ENCODE measurements around the gene UACA. TPM values are rescaled to one million over a fixed set of nuclear protein-coding genes. Genes with fewer than 3 reads are reported as not detected.

UACA gene
- total and polyA plus RNA-seq, 2 of the 8 experiments (the other 6 are each of a cell fraction or from before 2014, with no cell fraction given), result 28.6 to 38.9 TPM

DNA sequence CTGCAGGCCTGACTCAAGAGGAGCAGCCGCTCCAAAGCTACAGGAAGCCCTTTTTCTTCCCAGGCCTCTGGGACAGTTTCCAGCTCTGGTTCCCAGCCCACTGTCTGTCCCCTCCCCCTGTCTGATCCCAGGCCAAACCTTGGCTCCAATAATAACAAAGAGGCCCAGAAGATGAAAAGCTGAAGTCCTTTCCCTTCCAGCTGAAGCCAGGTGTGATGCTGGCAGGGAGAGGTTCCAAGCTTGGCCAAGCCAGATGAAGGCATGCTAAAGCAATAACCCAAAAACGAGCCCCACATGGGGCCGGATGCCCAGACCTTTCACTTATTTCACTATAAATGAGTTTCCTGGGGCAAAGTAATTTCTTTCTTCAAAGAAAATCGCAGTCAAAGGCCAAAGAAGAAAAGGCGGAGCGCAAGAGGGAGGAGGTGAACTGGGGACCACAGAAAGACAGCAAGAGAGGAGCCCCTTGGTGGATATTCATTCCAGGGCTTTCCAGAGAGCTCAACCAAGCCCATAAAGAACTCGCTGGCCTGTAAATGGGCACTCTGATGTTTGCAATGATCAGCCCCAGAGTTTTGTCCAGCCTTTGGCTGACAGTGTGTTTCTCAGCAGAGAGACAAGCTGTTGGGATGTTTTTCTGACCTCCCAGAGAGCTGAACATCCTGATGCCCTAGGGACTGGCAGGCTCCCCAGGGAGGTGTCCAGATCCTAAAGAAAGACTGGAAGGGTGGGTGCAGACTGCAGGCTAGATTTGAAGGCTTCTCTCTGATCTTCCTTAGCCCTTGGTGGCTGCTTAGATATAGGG lies 157.6 kb downstream of the UACA start:
- CTCF ChIA-PET (ENCODE audit: partially characterized antibody), result interaction anchor here (0.8 to 3.4 kb wide), 12 partner anchors 9 to 117 kb away, joined by 3 to 14 read pairs (median 4); no protein-coding TSS in a partner anchor
- TF ChIP-seq, protein P1, sequence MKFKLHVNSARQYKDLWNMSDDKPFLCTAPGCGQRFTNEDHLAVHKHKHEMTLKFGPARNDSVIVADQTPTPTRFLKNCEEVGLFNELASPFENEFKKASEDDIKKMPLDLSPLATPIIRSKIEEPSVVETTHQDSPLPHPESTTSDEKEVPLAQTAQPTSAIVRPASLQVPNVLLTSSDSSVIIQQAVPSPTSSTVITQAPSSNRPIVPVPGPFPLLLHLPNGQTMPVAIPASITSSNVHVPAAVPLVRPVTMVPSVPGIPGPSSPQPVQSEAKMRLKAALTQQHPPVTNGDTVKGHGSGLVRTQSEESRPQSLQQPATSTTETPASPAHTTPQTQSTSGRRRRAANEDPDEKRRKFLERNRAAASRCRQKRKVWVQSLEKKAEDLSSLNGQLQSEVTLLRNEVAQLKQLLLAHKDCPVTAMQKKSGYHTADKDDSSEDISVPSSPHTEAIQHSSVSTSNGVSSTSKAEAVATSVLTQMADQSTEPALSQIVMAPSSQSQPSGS (IDR thresholded peaks at IDR 0.05; ENCODE audit: low read length), result no peak
- no peak for TF ChIP-seq ASH2L (IDR thresholded peaks at IDR 0.05; ENCODE audit: low read length)
- no peak for TF ChIP-seq TEAD4 (IDR thresholded peaks at IDR 0.05; ENCODE audit: low read depth, low read length)
- no peak for TF ChIP-seq POU5F1 (IDR thresholded peaks at IDR 0.05; ENCODE audit: low read depth, low read length)
- TF ChIP-seq POLR2AphosphoS5 (IDR thresholded peaks at IDR 0.05; ENCODE audit: low read depth, low read length), result no peak
- TF ChIP-seq, protein P2, sequence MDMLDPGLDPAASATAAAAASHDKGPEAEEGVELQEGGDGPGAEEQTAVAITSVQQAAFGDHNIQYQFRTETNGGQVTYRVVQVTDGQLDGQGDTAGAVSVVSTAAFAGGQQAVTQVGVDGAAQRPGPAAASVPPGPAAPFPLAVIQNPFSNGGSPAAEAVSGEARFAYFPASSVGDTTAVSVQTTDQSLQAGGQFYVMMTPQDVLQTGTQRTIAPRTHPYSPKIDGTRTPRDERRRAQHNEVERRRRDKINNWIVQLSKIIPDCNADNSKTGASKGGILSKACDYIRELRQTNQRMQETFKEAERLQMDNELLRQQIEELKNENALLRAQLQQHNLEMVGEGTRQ (IDR thresholded peaks at IDR 0.05; ENCODE audit: low read length), result no peak
- TF ChIP-seq CTBP2 (IDR thresholded peaks at IDR 0.05; ENCODE audit: borderline replicate concordance, insufficient read depth, insufficient read length, low read length), result no peak
- no peak for TF ChIP-seq SP4 (IDR thresholded peaks at IDR 0.05; ENCODE audit: low read length)
- TF ChIP-seq KDM4A (IDR thresholded peaks at IDR 0.05; ENCODE audit: low read depth, low read length, severe bottlenecking), result no peak
- TF ChIP-seq SP1 (IDR thresholded peaks at IDR 0.05; ENCODE audit: low read depth, low read length), result no peak

More for the DNA sequence above, 157.6 kb downstream of the UACA start:
- Histone ChIP-seq H3K79me1 (ENCODE audit: low read depth, low read length) (no peaks in the 10 kb centered on the region), H4K8ac (ENCODE audit: extremely low read depth, insufficient read depth, low read length) (no peak overlapping the region), H3K4me2 (ENCODE audit: insufficient read depth in 1 of 2, low read depth in 2 of 2, low read length in 2 of 2) (no peak overlapping the region; a peak in 1 of 4 replicates), H3K36me3 (ENCODE audit: control insufficient read depth in 2 of 4, insufficient read depth in 4 of 4, low read length in 3 of 4) (no peaks in the 10 kb centered on the region), H4K5ac (ENCODE audit: insufficient read length, low read depth, low read length) (no peak overlapping the region), H3K27ac (ENCODE audit: low read depth, low read length) (no peak overlapping the region), H2BK5ac (ENCODE audit: low read depth, low read length) (no peak overlapping the region), H3K23me2 (ENCODE audit: low read depth, low read length) (no peaks in the 10 kb centered on the region), H3K23ac (ENCODE audit: insufficient read length) (no peak overlapping the region), H3K79me2 (ENCODE audit: control insufficient read depth in 1 of 2, insufficient read depth in 2 of 2, low read length in 2 of 2) (no peaks in the 10 kb centered on the region), H2AK5ac (ENCODE audit: low read depth, low read length) (no peak overlapping the region), H2BK15ac (ENCODE audit: low read length) (no peak overlapping the region), H3K9ac (replicated peaks in 1 of 4; ENCODE audit: extremely low read depth in 1 of 4, low read depth in 3 of 4, low read length in 3 of 4) (no peak overlapping the region), H3K4ac (replicated peaks; ENCODE audit: insufficient read length, low read depth, low read length) (no peak overlapping the region), H3K4me1 (replicated peaks in 1 of 4; ENCODE audit: control insufficient read depth in 3 of 4, insufficient read depth in 4 of 4, low read length in 3 of 4) (peaks cover 1 to 8% (median 4%) of the 10 kb centered on the region in 4 experiments; a peak in 5 of 7 replicates), H3K27me3 (replicated peaks in 1 of 4; ENCODE audit: control insufficient read depth in 3 of 4, extremely low read depth in 1 of 4, insufficient read depth in 3 of 4, low read length in 3 of 4) (no peaks in the 10 kb centered on the region; a peak in 1 of 7 replicates), H3K14ac (ENCODE audit: insufficient read length) (no peak overlapping the region), H2BK20ac (ENCODE audit: low read length) (no peak overlapping the region), H3K9me3 (ENCODE audit: insufficient read depth in 2 of 2, low read depth in 1 of 2, low read length in 1 of 2) (no peaks in the 10 kb centered on the region; a peak in 1 of 4 replicates), H4K20me1 (replicated peaks in 1 of 2; ENCODE audit: control insufficient read depth in 1 of 2, insufficient read depth in 2 of 2, low read length in 2 of 2) (no peaks in the 10 kb centered on the region), H2BK12ac (ENCODE audit: low read depth, low read length) (no peak overlapping the region), H3K4me3 (ENCODE audit: extremely low read depth in 1 of 4, insufficient read depth in 2 of 4, low read depth in 3 of 4, low read length in 4 of 4) (no peak overlapping the region), H2AFZ (ENCODE audit: low read length) (no peak overlapping the region), H3K56ac (replicated peaks; ENCODE audit: insufficient read length, low read depth, low read length) (no peak overlapping the region), H4K91ac (replicated peaks; ENCODE audit: insufficient read length, low read length) (no peak overlapping the region), H3K18ac (ENCODE audit: extremely low read depth, low read length) (peak overlapping the region; percentile 48), H2BK120ac (replicated peaks; ENCODE audit: low read depth, low read length) (no peak overlapping the region)
- 78% methylated on average over 7 of the region's 7 CpGs; no CpG with 5 or more reads in 1 of the 2 experiments for WGBS, 2 experiments (ENCODE audit: extremely low coverage in 1 of 2, insufficient coverage in 1 of 2, insufficient read length in 1 of 2, insufficient replicate concordance in 2 of 2, low coverage in 1 of 2, low lambda C conversion rate in 2 of 2, missing lambda C conversion rate in 1 of 2)
- POLR2A ChIA-PET (ENCODE audit: partially characterized antibody), result no interaction called here
- FAIRE-seq (no peak), DNase-seq (ENCODE audit: low read depth in 1 of 2, low spot score in 2 of 2) (no peak)
